Kidney epithelial cell (primary cell): ENCODE results near the gene SS18L1. TPM values are rescaled to one million over a fixed set of nuclear protein-coding genes. Genes with fewer than 3 reads are reported as not detected.
"Not testable (repeated sequence)": the region's sequence is repeated elsewhere in the genome, so short reads cannot be mapped to it uniquely, and the experiment has no call there.

Experiments
- DNase-seq: peaks from one replicate; pipeline ENCODE4 v3.0.0-alpha.2; 2010; ENCODE audit warnings: low read depth
- H3K27me3 ChIP-seq: 2 replicates; pipeline ENCODE4 v1.6.0; 2011; ENCODE audit warnings: low read length; ENCODE audit not compliant: control insufficient read depth, insufficient read depth
- H3K36me3 ChIP-seq: 2 replicates; pipeline ENCODE4 v1.5.1; 2011; ENCODE audit warnings: low read length; ENCODE audit not compliant: control insufficient read depth, insufficient read depth
- H3K4me3 ChIP-seq: 2 replicates; pipeline ENCODE4 v1.5.1; 2011; ENCODE audit warnings: low read depth, mild to moderate bottlenecking, control low read depth, low read length
- total RNA-seq: library from RNA; depleted of rRNA; stranded (reverse); fragments of >200 nt; gene quantifications from 2 replicates; pipeline ENCODE4 v1.2.3, GENCODE V29; 2015
- TF ChIP-seq, protein P1 (sequence below): IDR thresholded peaks from 2 replicates; pipeline ENCODE4 v1.5.1; 2011; ENCODE audit warnings: mild to moderate bottlenecking, moderate library complexity, low read length, control low read depth, inconsistent platforms; ENCODE audit not compliant: insufficient read depth, poor library complexity, severe bottlenecking

Gene SS18L1
- total RNA-seq, 1 donor from 2014 or later = 15.9 TPM

DNA sequence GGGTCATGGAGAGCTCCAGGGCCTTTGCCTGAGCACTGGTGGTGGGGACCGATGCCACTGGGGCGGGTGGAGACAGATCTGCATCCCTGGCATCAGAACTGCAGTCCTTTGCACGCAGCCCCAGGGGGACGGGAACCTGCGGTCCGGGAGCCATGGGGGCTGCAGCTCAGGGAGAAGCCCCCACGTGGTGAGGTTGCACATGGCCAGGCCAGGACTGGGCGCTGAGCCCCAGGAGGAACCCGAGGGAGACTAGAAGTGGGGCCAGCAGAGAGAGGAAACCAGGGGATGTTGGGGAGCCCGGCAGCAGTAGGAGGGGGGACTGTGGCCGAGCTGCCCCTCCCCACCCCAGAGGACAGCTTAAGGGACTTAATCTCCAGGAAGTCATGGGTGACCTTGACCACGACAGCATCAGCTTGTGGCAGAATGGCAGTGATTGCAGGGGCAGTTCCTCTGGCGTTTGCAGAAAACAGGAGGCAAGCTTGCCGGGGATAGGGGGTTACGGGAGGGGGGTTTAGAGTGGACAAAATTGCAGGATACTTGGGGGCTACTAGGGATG, 39.3 kb upstream of the SS18L1 start:
- no peaks in the 10 kb centered on the region for H3K36me3 ChIP-seq
- no peak for DNase-seq
- TF ChIP-seq, protein P1, sequence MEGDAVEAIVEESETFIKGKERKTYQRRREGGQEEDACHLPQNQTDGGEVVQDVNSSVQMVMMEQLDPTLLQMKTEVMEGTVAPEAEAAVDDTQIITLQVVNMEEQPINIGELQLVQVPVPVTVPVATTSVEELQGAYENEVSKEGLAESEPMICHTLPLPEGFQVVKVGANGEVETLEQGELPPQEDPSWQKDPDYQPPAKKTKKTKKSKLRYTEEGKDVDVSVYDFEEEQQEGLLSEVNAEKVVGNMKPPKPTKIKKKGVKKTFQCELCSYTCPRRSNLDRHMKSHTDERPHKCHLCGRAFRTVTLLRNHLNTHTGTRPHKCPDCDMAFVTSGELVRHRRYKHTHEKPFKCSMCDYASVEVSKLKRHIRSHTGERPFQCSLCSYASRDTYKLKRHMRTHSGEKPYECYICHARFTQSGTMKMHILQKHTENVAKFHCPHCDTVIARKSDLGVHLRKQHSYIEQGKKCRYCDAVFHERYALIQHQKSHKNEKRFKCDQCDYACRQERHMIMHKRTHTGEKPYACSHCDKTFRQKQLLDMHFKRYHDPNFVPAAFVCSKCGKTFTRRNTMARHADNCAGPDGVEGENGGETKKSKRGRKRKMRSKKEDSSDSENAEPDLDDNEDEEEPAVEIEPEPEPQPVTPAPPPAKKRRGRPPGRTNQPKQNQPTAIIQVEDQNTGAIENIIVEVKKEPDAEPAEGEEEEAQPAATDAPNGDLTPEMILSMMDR = no peak
- H3K27me3 ChIP-seq = no peaks in the 10 kb centered on the region
- no peak overlapping the region for H3K4me3 ChIP-seq

GRCh38 chr20:62104791-62105345, 38.7 kb upstream of the SS18L1 start:
- Histone ChIP-seq H3K36me3 (no peaks in the 10 kb centered on the region), H3K4me3 (no peak overlapping the region), H3K27me3 (no peaks in the 10 kb centered on the region)
- TF ChIP-seq, protein P1 = no peak
- DNase-seq = no peak

- H3K4me3 ChIP-seq = no peak overlapping the region
- TF ChIP-seq, protein P1 = no peak
- no peak for DNase-seq
- no peaks in the 10 kb centered on the region for H3K36me3 ChIP-seq
- H3K27me3 ChIP-seq = no peaks in the 10 kb centered on the region
Measured at GRCh38 chr20:62105592-62105991, 38.0 kb upstream of the SS18L1 start.

GRCh38 chr20:62111148-62111547, 32.4 kb upstream of the SS18L1 start:
- no peaks in the 10 kb centered on the region for H3K27me3 ChIP-seq
- no peak for DNase-seq
- H3K4me3 ChIP-seq = no peak overlapping the region
- TF ChIP-seq, protein P1 = no peak
- H3K36me3 ChIP-seq = no peaks in the 10 kb centered on the region

DNA sequence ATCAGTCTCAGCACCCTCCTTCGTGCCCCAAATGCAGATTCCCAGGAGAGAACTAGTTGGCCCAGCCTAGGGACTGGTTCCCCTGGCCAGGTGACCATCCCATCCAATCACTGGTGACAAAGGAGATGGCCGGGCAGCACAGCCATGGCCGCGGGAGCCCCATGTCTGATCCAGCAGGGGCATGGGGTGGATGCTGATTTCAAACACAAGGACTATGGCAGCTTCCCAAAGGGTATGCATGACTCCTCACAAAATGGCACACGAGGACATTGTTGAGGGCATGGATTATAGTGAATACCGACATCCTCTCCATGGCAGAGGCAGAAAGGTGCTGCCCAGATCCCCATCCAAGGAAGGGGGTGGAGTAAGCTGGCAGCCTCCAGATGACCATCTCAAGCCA, 31.2 kb upstream of the SS18L1 start:
- H3K27me3 ChIP-seq = peaks cover 6% of the 10 kb centered on the region
- no peak overlapping the region for H3K4me3 ChIP-seq
- no peak for DNase-seq
- TF ChIP-seq, protein P1 = no peak
- no peaks in the 10 kb centered on the region for H3K36me3 ChIP-seq

- no peak overlapping the region for H3K4me3 ChIP-seq
- no peaks in the 10 kb centered on the region for H3K36me3 ChIP-seq
- TF ChIP-seq, protein P1 = no peak
- peaks cover 24% of the 10 kb centered on the region for H3K27me3 ChIP-seq
- no peak for DNase-seq
Measured at GRCh38 chr20:62114894-62115293, 28.7 kb upstream of the SS18L1 start.

- not testable (repeated sequence) for H3K4me3 ChIP-seq, DNase-seq, H3K36me3 ChIP-seq
- H3K27me3 ChIP-seq = peaks cover 24% of the 10 kb centered on the region
Measured at GRCh38 chr20:62115800-62116407, 27.7 kb upstream of the SS18L1 start.
